HG03139 (cell line): ENCODE data around the gene YPEL4.

Experiments
- ATAC-seq: cut with Tn5 transposase; IDR thresholded peaks from one replicate; pipeline ENCODE4 v1.9.1; 2021; ENCODE audit not compliant: unreplicated experiment

The YPEL4 gene

GRCh38 chr11:57634311-57634710 lies 15.4 kb downstream of the YPEL4 start:
- no peak for ATAC-seq

- ATAC-seq: no peak
Observed at GRCh38 chr11:57633394-57634070, 16.2 kb downstream of the YPEL4 start.

- ATAC-seq: no peak
Observed at GRCh38 chr11:57632116-57632515, 17.6 kb downstream of the YPEL4 start.

- ATAC-seq: no peak
Observed at GRCh38 chr11:57630171-57630570, 19.5 kb downstream of the YPEL4 start.

- ATAC-seq: no peak
Observed at GRCh38 chr11:57626895-57627294, 22.8 kb downstream of the YPEL4 start.

GRCh38 chr11:57624864-57625263 lies 24.8 kb downstream of the YPEL4 start:
- no peak for ATAC-seq

GRCh38 chr11:57622263-57622662 lies 27.4 kb downstream of the YPEL4 start:
- ATAC-seq: no peak

- ATAC-seq: no peak
Observed at GRCh38 chr11:57620467-57620866, 29.2 kb downstream of the YPEL4 start.

- no peak for ATAC-seq
Observed at GRCh38 chr11:57619331-57619730, 30.4 kb downstream of the YPEL4 start.

GRCh38 chr11:57618438-57618837 lies 31.3 kb downstream of the YPEL4 start:
- no peak for ATAC-seq

- no peak for ATAC-seq
Observed at GRCh38 chr11:57616595-57616994, 33.1 kb downstream of the YPEL4 start.

GRCh38 chr11:57615308-57615707 lies 34.4 kb downstream of the YPEL4 start:
- ATAC-seq: no peak

GRCh38 chr11:57614234-57614772 lies 35.4 kb downstream of the YPEL4 start:
- ATAC-seq: no peak

GRCh38 chr11:57610170-57610569 lies 39.5 kb downstream of the YPEL4 start:
- no peak for ATAC-seq

- no peak for ATAC-seq
Observed at GRCh38 chr11:57605028-57605420, 44.7 kb downstream of the YPEL4 start.

GRCh38 chr11:57604296-57605027 lies 45.2 kb downstream of the YPEL4 start:
- ATAC-seq: no peak

- no peak for ATAC-seq
Observed at GRCh38 chr11:57601297-57601696, 48.4 kb downstream of the YPEL4 start.

- ATAC-seq: no peak
Observed at GRCh38 chr11:57599381-57599780, 50.3 kb downstream of the YPEL4 start.

GRCh38 chr11:57598831-57599155 lies 50.9 kb downstream of the YPEL4 start:
- ATAC-seq: no peak

- no peak for ATAC-seq
Observed at GRCh38 chr11:57597916-57598830, 51.5 kb downstream of the YPEL4 start.

- ATAC-seq: no peak
Observed at GRCh38 chr11:57597461-57597915, 52.2 kb downstream of the YPEL4 start, which contains the start of gene SERPING1. Gene SERPING1, plus strand, starts transcription at chr11:57597685. Its CDS starts 586 bp downstream, at chr11:57598271.
